ENCODE data around the gene DGKQ.
"Not testable (repeated sequence)": the region's sequence is repeated elsewhere in the genome, so short reads cannot be mapped to it uniquely, and the experiment has no call there.

DGKQ gene

GRCh38 chr4:1010395-1011021, 37.1 kb upstream of the DGKQ start:
- DNase-seq: peak; percentile 69

- peak; percentile 49 for DNase-seq
Observed at GRCh38 chr4:1009542-1010394, 36.4 kb upstream of the DGKQ start.

- DNase-seq: no peak
Observed at GRCh38 chr4:1008840-1009541, 35.6 kb upstream of the DGKQ start.

GRCh38 chr4:1006856-1007255, 33.5 kb upstream of the DGKQ start:
- DNase-seq: no peak

GRCh38 chr4:1004557-1005485, 31.5 kb upstream of the DGKQ start:
- DNase-seq: no peak

GRCh38 chr4:1004071-1004418, 30.7 kb upstream of the DGKQ start:
- DNase-seq: no peak

- no peak for DNase-seq
Observed at GRCh38 chr4:1003271-1004070, 30.1 kb upstream of the DGKQ start.

- DNase-seq: no peak
Observed at GRCh38 chr4:1002631-1003251, 29.4 kb upstream of the DGKQ start.

- DNase-seq: no peak
Observed at GRCh38 chr4:1002131-1002630, 28.8 kb upstream of the DGKQ start.

GRCh38 chr4:1001561-1002130, 28.3 kb upstream of the DGKQ start:
- no peak for DNase-seq

- no peak for DNase-seq
Observed at GRCh38 chr4:1000686-1001260, 27.4 kb upstream of the DGKQ start.

- DNase-seq: no peak
Observed at GRCh38 chr4:999882-1000425, 26.6 kb upstream of the DGKQ start.

- not testable (repeated sequence) for DNase-seq
Observed at GRCh38 chr4:999240-999863, 26.0 kb upstream of the DGKQ start.

- no peak for DNase-seq
Observed at GRCh38 chr4:998096-998691, 24.8 kb upstream of the DGKQ start.

GRCh38 chr4:997375-998071, 24.2 kb upstream of the DGKQ start:
- DNase-seq: no peak

GRCh38 chr4:996997-997374, 23.6 kb upstream of the DGKQ start:
- no peak for DNase-seq

- DNase-seq: no peak
Observed at GRCh38 chr4:996030-996996, 22.9 kb upstream of the DGKQ start.
